ENCODE measurements around the gene SLC39A2.
"Not testable (repeated sequence)": the region's sequence is repeated elsewhere in the genome, so short reads cannot be mapped to it uniquely, and the experiment has no call there.

SLC39A2 gene

DNA sequence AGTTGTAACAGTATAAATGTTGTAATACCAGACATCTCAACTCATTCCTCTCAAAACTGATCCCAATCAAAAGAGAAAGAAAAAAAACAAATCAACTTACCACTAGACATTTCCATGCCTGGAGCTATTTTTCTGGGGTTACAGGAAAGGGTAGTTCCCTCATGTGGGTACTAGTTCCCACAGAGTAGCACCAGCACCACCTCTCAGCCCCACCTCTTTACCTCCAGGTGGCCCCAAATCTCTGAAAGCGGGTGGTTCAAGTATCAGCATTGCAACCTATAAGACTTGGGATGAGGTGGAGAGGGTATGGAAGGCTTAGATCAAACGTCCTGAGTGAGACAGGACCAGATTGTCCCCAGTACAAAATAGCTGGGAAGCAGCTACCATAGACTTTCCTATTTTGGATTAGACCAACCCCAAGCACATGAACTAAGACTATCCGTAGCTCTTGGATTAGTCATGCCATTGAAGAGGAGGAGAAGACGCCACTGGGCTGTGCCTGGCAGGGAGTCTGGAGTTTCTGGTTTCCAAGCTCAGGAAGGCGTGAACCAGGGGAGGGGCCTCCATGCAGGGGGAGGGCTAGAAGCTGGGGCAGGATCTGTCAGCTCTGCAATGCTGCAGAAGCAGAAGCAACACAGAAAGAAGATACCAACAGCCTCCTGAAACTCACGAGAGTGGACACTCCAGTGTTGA is at the start of gene SLC39A2:
TSS of gene SLC39A2 (plus strand) at position 620 of the 693 bp plus-strand sequence. CDS start 154 bp downstream, outside the sequence.
- DNase-seq (ENCODE audit: low read depth in 2 of 2, low spot score in 1 of 2), result no peak

GRCh38 chr14:20954736-20955537 is 44.2 kb upstream of the SLC39A2 start, which contains the start of gene RNASE2:
Gene RNASE2 (plus strand): TSS chr14:20955487. CDS start chr14:20955772, 285 bp downstream.
- DNase-seq (ENCODE audit: low read depth in 2 of 2, low spot score in 1 of 2), result not testable (repeated sequence)

DNA sequence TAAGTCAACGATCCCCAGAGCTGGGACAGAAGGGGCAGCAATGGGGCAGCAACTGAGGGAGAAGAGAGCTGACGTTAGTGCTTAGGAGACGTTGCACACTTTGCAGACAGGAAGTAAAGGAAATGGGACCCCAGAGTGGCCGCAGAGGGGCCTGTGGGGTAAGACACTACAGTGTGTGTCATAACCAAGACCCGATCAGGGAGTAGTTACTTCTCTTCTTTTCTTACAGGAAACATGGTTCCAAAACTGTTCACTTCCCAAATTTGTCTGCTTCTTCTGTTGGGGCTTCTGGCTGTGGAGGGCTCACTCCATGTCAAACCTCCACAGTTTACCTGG is 43.6 kb upstream of the SLC39A2 start:
- DNase-seq (ENCODE audit: low read depth in 2 of 2, low spot score in 1 of 2), result not testable (repeated sequence)

DNA sequence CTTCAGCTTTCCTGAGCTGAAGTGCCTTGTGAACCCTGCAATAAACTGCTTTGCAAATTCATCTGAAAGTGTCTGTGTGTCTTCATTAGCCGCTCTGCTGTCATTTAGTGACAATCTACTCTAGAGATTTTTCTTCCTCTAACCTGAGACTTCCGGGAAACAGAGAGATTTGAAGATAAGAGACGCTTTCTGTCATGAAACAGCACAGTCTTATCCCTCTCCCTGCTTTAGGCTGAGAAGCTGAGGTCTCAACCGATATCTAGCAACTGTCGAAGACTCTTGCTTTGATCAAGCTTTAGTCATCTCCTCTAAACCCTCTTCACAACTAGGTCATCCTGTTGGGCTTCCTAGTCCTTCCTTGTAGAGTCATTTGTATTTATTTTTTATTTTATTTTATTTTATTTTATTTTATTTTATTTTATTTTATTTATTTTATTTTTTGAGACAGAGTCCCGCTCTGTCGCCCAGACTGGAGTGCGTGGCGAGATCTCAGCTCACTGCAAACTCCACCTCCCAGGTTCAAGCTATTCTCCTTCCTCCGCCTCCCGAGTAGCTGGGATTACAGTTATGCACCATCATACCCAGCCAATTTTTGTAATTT is 42.6 kb upstream of the SLC39A2 start:
- no peak for DNase-seq (ENCODE audit: low read depth in 2 of 2, low spot score in 1 of 2)

GRCh38 chr14:20958946-20959345 is 40.1 kb upstream of the SLC39A2 start:
- not testable (repeated sequence) for DNase-seq (ENCODE audit: low read depth in 2 of 2, low spot score in 1 of 2)

DNA sequence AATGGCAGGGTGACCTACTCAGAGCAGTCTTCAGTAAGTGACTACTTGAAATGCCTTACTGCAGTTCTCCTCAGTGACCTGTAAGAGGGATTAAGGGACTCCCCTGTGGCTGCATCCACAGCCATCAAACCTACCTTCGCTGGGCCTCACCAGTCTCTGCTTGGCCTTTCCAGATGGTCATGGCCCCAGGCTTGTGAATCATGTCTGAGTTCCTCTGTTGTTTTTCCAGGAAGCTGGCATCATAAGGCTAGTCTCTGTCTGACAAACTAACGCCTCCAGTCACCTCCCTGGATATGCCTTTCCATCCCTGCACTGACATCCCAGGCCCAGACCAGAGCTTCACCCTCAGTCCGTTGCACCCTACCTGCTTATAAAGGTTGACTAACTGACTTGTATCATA is 29.8 kb upstream of the SLC39A2 start:
- no peak for DNase-seq (ENCODE audit: low read depth in 2 of 2, low spot score in 1 of 2)

DNA sequence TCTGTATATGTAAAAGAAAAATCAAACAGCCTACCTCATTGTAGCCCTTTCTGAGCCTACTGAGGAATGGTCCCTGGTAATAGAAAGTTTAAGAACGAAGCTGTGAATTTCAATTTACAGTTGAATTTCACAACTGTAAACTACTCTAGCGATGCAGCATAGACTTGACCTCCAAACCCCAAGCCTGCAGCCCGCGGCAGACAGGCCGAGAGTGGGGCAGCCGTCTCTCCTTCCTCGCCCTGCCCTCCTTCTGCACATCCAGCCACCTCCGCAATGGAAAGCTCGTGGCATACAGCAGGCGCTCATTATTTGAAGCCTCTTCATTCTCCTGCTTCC is 28.5 kb upstream of the SLC39A2 start:
- no peak for DNase-seq (ENCODE audit: low read depth in 2 of 2, low spot score in 1 of 2)

DNA sequence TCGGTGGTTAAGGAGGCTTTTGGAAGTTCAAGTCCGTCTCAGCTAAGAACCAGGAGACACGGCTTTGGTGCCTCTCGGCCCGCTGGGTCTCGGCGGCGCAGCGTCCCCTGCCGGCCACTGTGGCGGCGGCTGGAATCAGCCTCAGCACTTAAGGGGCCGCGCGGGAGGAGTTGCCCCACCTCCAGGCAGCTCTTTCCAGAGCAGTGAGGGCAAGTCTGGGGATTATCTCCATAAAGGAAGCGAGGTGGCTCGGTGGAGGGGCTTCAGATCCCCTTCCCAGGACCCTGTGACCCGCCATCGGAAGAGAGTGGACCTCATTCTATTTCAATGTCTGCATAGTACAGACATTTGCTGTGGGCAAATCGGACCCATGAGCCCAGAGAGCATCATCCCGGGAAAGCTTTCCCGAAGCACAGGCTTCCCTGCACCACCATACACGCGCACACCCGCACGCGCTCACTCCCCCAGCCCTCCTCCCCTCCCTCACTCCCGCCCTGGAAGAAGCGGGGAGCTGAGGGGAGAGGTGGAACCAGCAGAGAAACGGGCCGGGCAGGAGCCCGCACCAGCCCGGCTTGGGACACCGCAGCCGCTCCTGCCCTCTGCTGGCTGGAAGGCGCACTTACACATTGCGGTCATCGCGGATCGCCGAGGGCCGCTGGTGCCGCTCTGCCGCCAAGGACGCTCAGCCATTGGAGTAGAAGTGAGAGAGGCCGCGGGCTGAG is 27.9 kb upstream of the SLC39A2 start:
- peak; percentile 47 to 50 for DNase-seq (ENCODE audit: low read depth in 2 of 2, low spot score in 1 of 2)

DNA sequence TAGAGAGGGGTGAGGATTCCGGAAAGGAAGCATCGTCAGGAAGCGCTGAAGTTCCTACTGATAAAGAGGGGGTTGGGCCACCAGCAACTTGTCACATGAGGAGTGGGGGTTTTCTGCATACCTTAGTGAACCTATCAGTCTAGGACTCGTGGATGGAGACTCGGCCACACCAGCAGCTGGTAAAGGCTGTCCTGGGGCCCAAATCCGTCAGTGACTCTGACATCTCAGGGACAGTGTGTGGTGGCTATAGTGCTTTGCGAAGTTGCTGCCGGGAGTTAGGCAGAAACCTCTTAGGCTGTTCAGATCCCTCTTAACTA is 27.4 kb upstream of the SLC39A2 start:
- DNase-seq (ENCODE audit: low read depth in 2 of 2, low spot score in 1 of 2), result no peak

GRCh38 chr14:20973501-20973900 is 25.6 kb upstream of the SLC39A2 start:
- DNase-seq (ENCODE audit: low read depth in 2 of 2, low spot score in 1 of 2), result no peak

- no peak for DNase-seq (ENCODE audit: low read depth in 2 of 2, low spot score in 1 of 2)
These were observed 22.8 kb upstream of the SLC39A2 start for GRCh38 chr14:20976291-20976690.

- no peak for DNase-seq (ENCODE audit: low read depth in 2 of 2, low spot score in 1 of 2)
These were observed 20.4 kb upstream of the SLC39A2 start for GRCh38 chr14:20978687-20979086.

DNA sequence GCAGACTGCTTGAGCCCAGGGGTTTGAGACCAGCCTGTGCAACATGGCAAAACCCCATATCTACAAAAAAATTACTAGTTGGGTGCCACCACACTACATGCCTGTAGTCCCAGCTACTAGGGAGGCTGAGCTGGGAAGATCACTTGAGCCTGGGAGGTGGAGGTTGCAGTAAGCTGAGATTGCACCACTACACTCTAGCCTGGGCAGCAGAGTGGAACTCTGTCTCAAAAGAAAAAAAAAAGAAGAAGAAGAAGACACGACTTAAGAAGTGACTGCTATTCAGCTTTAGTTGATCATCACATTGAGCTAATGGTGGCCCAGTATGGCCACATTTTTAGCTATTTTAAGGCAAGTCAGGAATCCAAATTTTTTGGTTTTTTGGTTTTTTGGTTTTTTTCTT is 18.2 kb upstream of the SLC39A2 start:
- no peak for DNase-seq (ENCODE audit: low read depth in 2 of 2, low spot score in 1 of 2)

GRCh38 chr14:20982646-20983369 is 16.3 kb upstream of the SLC39A2 start:
- DNase-seq (ENCODE audit: low read depth in 2 of 2, low spot score in 1 of 2), result no peak

DNA sequence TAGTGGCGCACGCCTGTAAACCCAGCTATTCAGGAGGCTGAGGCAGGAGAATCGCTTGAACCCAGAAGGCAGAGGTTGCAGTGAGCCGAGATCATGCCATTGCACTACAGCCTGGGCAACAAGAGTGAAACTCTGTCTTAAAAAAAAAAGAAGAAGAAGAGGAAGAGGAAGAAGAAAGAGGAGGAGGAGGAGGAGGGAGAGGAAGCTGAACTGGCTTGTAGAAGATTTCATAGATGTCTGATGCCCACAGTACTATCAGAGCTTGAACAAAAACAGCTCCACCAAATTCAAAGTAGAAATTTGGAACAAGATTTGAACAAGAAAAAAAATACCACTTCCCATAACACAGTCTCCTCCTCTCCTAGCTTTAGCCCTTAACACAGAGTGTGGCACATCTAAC is 13.4 kb upstream of the SLC39A2 start:
- DNase-seq (ENCODE audit: low read depth in 2 of 2, low spot score in 1 of 2), result not testable (repeated sequence)

DNA sequence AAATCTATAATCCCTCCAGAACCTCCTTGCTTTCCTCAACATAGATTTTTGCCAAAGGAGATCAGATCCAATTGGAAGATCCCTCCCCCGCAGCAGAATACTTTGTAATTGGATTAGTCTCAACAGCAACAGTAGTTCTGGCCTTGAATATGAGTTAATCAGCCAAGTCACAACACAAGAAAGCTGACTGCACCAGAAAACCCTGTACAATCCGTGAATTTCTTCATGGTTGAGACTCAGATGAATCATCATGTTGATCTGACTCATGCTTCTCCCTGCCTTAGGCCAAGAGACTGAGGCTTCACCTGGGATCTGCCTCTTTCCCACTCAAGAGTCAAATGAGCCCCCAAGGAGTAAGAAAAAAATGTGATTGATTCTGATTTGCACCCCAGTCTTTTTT is 12.3 kb upstream of the SLC39A2 start:
- no peak for DNase-seq (ENCODE audit: low read depth in 2 of 2, low spot score in 1 of 2)

DNA sequence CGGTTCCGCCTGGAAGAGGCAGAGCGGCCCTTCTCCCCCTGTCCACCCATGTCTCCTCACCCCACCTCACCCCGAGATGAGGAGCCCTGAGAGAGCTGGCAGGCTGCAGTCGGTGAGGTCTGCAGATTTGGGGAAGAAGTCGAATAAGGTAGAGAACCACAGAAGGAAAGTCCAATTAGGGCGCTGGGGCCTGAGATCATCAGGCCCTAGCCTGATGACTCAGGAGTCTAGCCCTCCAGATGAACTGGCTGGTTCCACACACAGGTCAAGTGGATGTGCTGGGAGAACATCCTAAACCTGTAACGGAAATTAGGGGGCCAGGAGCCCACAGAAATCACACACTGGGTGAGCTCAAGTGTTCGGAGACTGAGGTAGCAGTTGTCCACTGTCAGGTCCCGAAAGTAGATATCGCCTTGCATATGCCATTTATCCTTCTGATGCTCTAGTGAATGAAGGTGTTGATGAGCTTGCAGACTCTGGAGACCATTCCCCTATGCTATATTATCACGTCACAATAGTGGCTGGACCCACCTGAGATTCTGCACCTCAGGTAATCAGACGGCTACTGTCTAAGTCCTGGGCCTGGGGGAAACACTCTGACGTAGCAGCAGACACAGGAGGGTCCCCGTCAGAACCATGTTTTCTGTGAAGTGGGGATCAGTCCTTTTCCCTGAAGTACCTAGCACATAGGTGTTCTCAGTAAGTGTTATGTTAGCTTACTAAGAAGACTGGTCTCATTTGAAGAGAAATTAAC is 10.2 kb upstream of the SLC39A2 start:
- no peak for DNase-seq (ENCODE audit: low read depth in 2 of 2, low spot score in 1 of 2)

- DNase-seq (ENCODE audit: low read depth in 2 of 2, low spot score in 1 of 2), result no peak
These were observed 9.7 kb upstream of the SLC39A2 start for GRCh38 chr14:20989471-20989786.

DNA sequence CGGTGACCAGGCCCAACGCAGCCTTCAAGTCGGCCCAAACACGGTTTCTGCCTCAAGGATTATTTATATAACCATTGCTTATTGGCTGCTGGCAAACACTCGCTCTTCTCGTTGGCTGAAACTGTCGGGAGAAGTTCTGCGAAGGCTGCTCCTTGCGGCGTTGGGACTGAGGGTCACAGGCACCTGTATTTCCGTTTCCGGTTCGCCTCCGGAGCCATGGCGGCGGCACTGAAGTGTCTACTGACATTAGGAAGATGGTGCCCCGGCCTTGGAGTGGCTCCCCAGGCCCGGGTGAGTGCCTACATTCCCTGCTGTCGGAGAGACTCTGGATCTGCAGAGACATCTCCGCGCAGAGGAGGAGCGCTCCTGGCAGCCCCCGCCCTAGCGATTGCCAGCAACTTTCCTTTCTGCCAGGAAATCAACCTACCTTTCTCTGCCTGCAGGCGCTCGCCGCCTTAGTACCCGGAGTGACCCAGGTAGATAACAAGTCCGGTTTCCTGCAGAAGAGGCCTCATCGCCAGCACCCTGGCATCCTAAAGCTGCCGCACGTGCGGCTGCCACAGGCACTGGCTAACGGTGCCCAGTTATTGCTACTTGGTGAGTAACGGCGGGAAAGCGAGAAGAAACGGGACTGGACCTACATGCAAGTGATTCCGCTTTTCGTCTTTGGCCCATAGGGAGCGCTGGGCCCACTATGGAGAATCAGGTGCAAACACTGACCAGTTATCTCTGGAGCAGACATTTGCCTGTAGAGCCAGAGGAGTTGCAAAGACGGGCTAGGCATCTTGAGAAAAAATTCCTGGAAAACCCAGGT is 9.1 kb upstream of the SLC39A2 start, which contains the start of gene METTL17:
TSS of gene METTL17 (plus strand) at position 194 of the 814 bp plus-strand sequence. CDS start at position 217, 23 bp downstream.
- peak; percentile 56 to 67 for DNase-seq (ENCODE audit: low read depth in 2 of 2, low spot score in 1 of 2)

GRCh38 chr14:20996521-20996920 is 2.6 kb upstream of the SLC39A2 start:
- no peak for DNase-seq (ENCODE audit: low read depth in 2 of 2, low spot score in 1 of 2)

All from stimulated activated CD8-positive, alpha-beta memory T cell treated with anti-CD3 and anti-CD28 coated beads, Interleukin-4, amount 100 ng/mL, for 4 hours (primary cell).